ENCODE data around the gene RCL1. TPM values are rescaled to one million over a fixed set of nuclear protein-coding genes. Genes with fewer than 3 reads are reported as not detected.

The RCL1 gene
- polyA plus RNA-seq, 1 of the 3 experiments (the other 2 are of a cell fraction): 18.4 TPM

GRCh38 chr9:4886698-4887097, 94.0 kb downstream of the RCL1 start:
- Histone ChIP-seq H3K79me2 (ENCODE audit: insufficient read depth) (no peaks in the 10 kb centered on the region), H3K36me3 (replicated peaks in 1 of 2; ENCODE audit: control insufficient read depth in 1 of 2, insufficient read depth in 2 of 2, low read length in 1 of 2) (no peaks in the 10 kb centered on the region), H3K27me3 (ENCODE audit: insufficient read depth) (no peaks in the 10 kb centered on the region), H4K20me1 (ENCODE audit: insufficient read depth) (no peaks in the 10 kb centered on the region), H3K27ac (ENCODE audit: low read depth in 2 of 2, low read length in 1 of 2) (no peak overlapping the region), H3K4me2 (no peak overlapping the region), H3K4me1 (ENCODE audit: control insufficient read depth in 1 of 2, insufficient read depth in 2 of 2, low read depth in 1 of 2, low read length in 1 of 2) (peaks cover 0 to 3% of the 10 kb centered on the region in 2 experiments; a peak in 1 of 4 replicates), H3K9me2 (no peaks in the 10 kb centered on the region), H3F3A (replicated peaks; ENCODE audit: insufficient read depth) (no peaks in the 10 kb centered on the region), H3K4me3 (ENCODE audit: low read depth in 2 of 2, low read length in 1 of 2) (no peak overlapping the region), H3K9me3 (no peaks in the 10 kb centered on the region), H2AFZ (ENCODE audit: low read depth) (no peak overlapping the region), H3K9ac (no peak overlapping the region)
- DNase-seq: no peak
- ChIA-PET POLR2A (no interaction called here), CTCF (no interaction called here)
- TF ChIP-seq GABPA (IDR thresholded peaks at IDR 0.05; ENCODE audit: low read depth) (no peak), GATA2 (CRISPR knock-in tag; IDR thresholded peaks at IDR 0.05) (no peak), FOXJ3 (CRISPR knock-in tag; IDR thresholded peaks at IDR 0.05) (no peak), TAF1 (IDR thresholded peaks at IDR 0.05; ENCODE audit: borderline replicate concordance, low read depth, low read length) (no peak), USF2 (IDR thresholded peaks at IDR 0.05; ENCODE audit: borderline replicate concordance, low read depth, low read length) (no peak), RXRA (IDR thresholded peaks at IDR 0.05; ENCODE audit: borderline replicate concordance, low read depth) (no peak), USF1 (IDR thresholded peaks at IDR 0.05; ENCODE audit: borderline replicate concordance, low read depth) (no peak), PBX3 (IDR thresholded peaks at IDR 0.05) (no peak), REST (IDR thresholded peaks at IDR 0.05; ENCODE audit: low read depth, low read length) (no peak), EP300 (IDR thresholded peaks at IDR 0.05; ENCODE audit: borderline replicate concordance in 1 of 2, low read depth in 1 of 2, low read length in 1 of 2) (no peak), TCF12 (IDR thresholded peaks at IDR 0.05) (no peak), RCOR1 (IDR thresholded peaks at IDR 0.05; ENCODE audit: low read length) (no peak), MXI1 (IDR thresholded peaks at IDR 0.05; ENCODE audit: low read depth, low read length) (no peak), CTCF (IDR thresholded peaks at IDR 0.05) (no peak)
- WGBS (ENCODE audit: low lambda C conversion rate): 89% methylated on average over 6 of the region's 6 CpGs
